SK-MEL-5 (cell line): Measurements from ENCODE around the gene TMEM272. TPM values are rescaled to one million over a fixed set of nuclear protein-coding genes. Genes with fewer than 3 reads are reported as not detected.
A peak's percentile ranks its signal among the peaks of the same experiment; 100 is the strongest.

Experiments
- DNase-seq: peaks from one replicate; pipeline ENCODE4 v3.0.0-alpha.2; 2016; ENCODE audit warnings: low read depth, low spot score
- in situ Hi-C: cut with HindIII; loops from 2 replicates; pipeline ENCODE4 v1.10.0; 2016; ENCODE audit warnings: low sequenced_read_pairs, high pct_unique_total_duplicates, low pct_unique_long_range_greater_than_20kb
- total RNA-seq: library from RNA; depleted of rRNA; stranded (reverse); fragments of >200 nt; shearing (Covaris generic); gene quantifications from 2 replicates; pipeline ENCODE4 v1.2.3, GENCODE V29; 2014; rRNA removed

The TMEM272 gene
- total RNA-seq, 1 experiment from 2014 or later: 1.2 TPM

DNA sequence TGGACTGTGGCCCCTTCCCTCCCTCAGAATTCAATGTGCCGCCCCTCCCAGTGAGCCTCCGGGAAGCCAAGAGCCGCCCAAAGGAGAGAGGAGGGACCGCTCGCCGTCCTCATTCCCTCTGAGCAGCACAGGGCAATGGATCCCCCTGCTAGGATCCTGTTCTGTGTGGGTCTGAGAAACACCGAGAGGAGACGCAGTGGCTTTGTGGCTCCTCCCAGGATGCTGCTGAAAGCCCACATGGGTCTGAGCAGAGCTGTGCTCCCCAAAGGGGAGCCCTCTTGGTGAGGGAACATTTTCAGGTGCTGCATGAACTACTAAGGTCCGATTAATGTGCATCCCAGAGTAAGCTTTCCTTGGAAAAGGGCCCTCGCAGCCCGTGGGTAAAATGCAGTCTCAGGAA lies 71.5 kb downstream of the TMEM272 start:
- in situ Hi-C loops: no loop called here
- no peak for DNase-seq

DNA sequence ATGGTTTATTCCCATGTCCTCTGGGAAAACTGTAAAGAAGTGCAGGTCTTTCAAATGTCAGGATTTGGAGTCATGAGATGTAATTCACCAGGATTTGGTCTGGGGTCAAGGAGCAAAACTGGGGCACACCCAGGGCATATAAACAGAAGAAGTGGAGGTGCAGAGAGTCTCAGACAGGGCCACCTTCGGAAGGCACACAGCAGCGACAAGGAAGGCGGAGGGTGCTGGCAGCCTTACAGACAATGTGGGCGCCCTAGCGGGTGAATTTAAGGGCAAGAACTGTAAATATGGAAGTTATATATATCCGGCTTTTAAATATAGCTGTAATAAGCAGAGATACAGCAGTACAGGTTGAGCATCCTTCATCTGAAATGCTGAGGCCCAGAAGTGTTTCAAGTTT lies 72.2 kb downstream of the TMEM272 start:
- in situ Hi-C loops: no loop called here
- no peak for DNase-seq

DNA sequence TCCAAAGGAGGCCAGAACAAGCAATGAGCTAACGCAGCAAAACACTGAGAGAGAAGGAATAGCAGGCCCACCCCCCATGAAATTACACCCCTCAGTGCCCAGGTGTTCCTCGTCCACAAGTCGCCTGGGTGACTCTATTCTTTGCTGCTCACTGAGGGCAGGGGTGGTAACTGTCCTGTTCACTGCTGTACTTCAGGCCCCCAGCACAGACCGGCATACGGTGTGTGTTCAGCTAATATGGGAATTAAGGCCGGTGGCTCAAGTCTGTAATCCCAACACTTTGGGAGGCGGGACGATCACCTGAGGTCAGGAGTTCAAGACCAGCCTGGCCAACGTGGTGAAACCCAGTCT lies 72.9 kb downstream of the TMEM272 start:
- DNase-seq: no peak
- in situ Hi-C loops: no loop called here

DNA sequence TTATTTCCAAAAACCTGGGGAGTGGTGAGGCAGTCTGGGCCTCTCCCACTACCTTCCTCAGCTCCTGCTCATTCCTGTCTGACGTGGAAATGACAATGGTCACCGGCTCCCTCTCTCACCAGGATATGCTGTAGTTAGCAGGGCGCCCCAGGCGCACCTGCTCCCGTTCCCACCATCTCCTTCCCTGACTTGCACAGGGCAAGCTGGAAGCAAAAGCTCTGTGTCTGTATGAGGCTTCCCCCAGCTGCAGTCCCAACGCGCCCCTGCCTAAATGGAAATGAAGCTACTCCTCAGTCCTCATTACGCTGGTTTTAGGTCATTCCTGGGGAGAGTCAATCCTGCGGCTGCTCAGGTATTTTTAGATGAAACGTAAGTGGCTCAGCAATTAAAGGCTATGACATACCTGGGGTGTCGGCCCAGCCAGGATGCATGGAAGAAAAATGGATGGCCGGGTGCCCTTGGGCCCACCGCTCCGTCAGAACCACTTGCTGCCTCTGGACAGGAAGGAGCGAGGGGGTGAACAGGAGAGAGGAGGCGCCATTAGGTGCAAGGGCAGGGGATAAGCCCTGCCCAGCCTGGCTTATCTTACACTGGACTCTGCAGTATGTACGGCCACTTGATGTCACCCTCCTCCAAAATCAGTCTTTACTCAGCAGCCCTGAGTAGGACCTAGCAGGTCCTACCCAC lies 73.4 kb downstream of the TMEM272 start:
- in situ Hi-C loops: no loop called here
- no peak for DNase-seq

DNA sequence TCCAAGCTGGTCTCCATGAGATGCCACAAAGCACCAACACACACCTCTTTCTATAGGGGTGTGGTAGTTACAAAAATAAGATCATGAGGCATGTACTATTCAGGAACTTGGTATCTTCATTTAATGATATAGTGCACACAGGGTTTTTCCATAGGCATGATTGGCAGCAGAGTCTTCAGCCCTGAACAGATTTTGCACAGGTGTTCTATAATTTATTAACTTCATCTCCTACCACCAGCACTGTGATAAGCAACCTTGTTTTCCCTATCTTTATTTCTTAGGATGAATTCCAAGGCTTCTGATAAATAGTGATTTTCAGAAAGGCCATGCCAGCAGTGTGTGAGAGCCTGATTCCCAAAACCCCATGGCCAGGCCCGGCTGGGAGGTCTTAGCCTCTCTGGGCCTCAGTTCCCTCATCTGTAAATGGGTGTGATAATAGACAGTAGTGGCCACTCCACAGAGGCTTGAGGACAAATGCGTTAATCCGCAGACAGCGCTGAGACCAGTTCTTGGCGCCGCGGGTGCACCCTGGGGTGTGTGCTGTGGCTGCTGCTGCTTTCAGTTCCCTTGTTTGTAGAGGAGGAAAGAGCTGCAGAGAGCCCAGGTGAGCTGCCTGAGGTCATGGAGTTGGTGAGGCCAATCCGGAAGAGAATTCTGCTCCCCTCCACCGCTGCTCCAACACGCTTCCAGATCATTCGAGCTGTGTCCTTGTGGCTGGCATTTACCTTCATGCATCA lies 74.1 kb downstream of the TMEM272 start:
- in situ Hi-C loops: no loop called here
- DNase-seq: no peak

DNA sequence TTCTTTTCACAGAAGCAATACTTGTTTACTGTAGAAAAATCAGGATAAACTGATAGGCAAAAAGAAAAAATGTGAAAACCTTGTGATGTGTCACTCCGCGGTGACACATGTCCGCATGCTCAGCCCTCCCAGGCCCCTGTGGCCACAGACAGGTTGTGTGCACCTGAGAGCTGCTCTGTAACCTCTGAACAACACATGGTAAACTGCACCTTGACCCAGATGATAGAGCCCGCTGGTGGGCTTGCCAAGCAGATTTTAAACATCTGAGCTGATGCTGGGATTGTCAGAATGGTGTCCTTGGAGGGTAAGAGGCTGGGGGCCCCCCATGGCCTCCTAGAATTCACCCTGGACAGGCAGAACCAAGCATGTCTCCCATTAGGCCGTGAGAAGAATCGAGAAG lies 74.8 kb downstream of the TMEM272 start:
- in situ Hi-C loops: no loop called here
- DNase-seq: no peak

DNA sequence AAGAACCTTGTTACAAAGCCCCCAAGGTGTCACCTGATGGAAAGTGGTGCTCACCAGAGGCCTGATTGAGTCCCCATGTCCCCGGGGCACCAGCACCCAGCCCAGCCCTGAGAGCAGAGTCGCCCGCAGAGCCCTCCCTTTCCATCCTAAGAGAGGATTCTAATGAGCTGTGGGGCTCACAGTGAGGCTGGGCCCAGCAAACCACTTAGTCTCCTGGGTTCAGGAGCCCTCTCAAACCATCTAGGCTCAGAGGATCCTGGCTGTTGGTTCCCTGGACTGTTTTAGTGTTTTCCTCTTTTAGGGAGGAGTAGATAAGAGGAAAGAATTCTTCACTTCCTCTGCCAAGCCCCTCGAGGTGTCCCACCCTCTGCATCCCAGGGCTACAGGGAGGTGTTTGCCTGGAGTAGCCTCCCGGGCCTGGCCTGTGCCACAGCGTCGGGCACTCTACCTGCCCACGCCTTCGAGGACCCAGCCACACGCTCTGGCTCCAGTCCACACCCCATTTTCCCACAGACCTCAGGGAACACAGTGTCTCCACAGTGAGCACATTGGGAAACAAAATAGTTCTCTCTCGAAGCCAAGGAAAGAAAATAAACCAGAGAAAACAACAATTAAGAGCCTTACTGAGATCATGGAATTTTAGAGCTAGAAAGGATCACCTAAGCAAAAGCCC lies 75.4 kb downstream of the TMEM272 start:
- DNase-seq: no peak
- in situ Hi-C loops: no loop called here

DNA sequence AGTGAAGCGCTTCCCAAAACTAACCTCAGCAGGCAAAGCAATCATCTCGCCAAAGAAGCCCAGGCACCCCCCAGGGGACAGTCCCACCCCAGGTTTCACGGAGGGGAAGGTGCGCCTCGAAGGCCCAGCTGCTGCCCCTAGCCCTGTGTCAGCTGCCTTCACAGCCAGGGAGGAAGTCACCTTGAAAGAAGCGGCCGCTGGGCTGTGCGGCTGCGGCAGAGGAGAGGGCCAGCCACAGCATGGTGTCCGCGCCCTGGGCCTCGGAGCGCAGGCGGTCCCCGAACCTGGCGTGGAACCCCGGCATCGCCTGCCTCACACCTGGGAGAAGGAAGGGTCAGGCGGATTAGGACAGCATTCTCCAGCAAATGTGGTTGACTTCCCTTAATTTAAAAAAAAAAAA lies 76.0 kb downstream of the TMEM272 start:
- in situ Hi-C loops: no loop called here
- no peak for DNase-seq

DNA sequence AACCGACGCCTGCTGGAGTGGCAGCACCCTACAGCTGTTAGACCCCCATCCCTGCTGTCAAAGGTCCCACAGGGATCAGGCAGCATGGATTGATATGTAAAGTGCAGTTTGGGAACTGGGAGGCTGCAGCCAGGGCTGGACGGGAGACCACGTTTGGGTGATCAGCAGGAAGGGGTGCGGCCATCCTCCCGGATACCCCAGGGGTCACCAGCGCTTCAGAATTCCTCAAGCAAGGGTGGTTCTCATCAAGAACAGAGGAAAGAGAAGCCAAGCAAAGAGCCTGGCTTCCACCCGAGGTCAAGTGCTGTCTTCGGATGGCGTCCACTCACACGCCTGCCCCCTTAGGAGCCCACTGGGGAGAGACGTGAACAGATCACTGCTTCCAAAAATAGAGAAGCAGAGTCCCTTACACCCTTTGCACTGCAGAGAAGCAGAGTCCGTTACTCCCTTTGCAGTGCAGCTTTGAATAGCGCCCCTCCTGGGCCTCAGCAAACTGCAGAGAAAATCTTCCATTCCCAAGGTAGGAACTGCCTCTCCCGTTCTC lies 76.5 kb downstream of the TMEM272 start:
- in situ Hi-C loops: no loop called here
- DNase-seq: peak; percentile 52

DNA sequence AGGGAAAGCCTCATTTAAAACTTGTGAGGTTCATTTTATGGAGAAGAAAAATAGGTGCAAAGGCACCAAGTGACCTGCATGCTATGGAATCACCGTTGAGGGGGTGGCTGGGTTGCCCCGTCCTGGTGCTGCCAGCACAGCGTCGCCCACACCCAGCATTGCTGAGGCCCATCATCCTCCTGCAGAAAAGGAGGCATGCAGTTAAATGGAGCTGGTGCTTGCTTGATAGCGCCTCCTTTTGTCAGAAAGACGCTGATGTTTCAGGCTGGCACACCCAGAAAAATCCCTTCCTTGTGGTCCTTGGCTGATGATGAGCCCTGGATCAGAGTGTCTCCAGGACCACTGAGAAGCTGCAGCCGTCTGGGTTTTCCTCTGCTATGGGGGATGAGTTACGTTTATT lies 77.9 kb downstream of the TMEM272 start:
- DNase-seq: peak; percentile 64
- in situ Hi-C loops: no loop called here

DNA sequence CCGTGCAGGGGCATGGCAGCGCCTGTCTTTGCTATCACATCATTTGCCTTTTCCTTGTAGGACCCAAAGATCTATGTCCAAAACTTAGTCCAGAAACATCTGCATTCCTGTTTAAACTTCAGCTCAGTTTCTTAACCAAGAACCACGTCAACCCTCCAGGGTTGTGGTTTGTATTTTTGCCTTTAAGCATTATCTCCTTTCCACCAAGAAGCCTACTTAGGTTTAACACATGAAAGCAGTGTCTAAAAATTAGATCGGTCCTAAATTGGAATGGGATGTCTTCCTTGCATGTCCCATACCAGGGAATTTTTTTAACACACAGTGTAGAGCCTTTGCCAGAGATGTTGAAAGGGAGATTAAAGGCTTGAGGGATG lies 79.8 kb downstream of the TMEM272 start:
- in situ Hi-C loops: no loop called here
- no peak for DNase-seq

DNA sequence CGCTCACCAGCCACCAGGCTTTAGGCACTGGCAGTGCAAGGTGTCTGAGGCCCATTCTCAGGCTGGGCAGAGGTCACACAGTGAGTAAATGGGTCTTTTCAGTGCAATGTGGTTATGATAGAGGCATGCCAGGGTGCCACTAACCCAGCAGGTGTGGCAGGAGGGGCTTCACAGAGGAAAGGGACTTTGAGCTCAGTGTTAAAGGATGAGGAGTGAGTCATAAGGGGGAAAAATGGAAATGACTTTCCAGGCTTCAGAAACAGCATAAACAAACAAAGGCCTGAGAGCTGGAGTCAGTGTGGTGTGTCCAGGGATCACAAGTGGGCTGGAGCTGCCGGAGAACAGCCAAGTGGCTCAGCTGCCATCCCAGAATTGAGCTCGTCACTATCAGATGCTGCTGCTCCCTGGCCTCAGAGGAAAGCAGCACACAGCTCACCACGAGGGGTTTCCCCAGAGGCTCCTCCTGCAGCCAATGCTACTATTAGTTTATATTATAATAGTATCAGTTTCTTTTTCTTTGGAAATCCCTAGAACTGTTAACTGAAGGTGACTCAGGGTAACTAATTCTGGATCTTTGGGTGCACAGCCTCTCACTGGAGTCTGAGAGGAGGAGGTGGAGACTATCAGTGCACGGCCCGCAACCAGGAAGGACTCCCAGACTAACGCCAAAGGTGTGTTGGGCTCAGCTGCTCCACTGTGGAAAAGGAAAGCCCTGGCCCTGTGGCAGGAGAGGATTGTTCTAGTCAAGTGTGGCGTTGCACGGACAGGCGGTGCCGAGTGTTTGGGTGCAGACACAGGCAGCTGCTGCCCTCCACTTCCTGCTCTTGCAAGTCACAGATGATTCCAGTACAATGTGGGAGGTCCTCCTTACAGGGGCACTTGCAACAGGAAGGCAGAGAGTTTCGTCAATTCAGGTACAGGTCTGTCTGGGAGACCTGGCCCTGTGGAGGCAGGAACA lies 80.5 kb downstream of the TMEM272 start:
- in situ Hi-C loops: no loop called here
- DNase-seq: no peak

DNA sequence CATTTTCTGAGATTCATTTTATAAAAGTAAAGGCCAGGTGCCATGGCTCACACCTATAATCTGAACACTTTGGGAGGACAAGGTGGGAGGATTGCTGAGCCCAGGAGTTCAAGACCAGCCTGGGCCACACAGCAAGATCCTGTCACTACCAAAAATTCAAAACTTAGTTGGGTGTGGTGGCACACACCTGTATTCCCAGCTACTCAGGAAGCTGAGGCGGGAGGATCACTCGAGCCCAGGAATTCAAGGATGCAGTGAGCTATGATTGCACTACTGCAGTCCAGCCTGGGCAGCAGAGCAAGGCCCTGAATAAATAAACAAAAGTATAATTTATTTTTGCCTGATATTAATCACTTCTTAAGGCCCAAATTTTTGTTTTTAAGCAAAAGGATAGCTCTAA lies 81.5 kb downstream of the TMEM272 start:
- DNase-seq: no peak
- in situ Hi-C loops: no loop called here

Other genes starting within 250 kb of the TMEM272 start
- 3.9 and 5.8 TPM in 2 replicates for gene DHRS12, start 41.0 kb downstream of the TMEM272 start, total RNA-seq
- gene CCDC70, start 16.8 kb upstream of the TMEM272 start, total RNA-seq: not detected in 2 replicates
- gene ATP7B, start 166.3 kb upstream of the TMEM272 start, total RNA-seq: 3.6 and 3.8 TPM in 2 replicates
- gene ALG11, start 167.2 kb upstream of the TMEM272 start, total RNA-seq: 18.6 and 21.3 TPM in 2 replicates
- 10.4 and 11.7 TPM in 2 replicates for gene UTP14C, start 179.5 kb upstream of the TMEM272 start, total RNA-seq